Measurements from ENCODE around the gene PNO1. TPM values are rescaled to one million over a fixed set of nuclear protein-coding genes. Genes with fewer than 3 reads are reported as not detected.

PNO1 gene
- total and polyA plus RNA-seq, 4 donors = 12.5 to 14.9 (median 13.9) TPM

DNA sequence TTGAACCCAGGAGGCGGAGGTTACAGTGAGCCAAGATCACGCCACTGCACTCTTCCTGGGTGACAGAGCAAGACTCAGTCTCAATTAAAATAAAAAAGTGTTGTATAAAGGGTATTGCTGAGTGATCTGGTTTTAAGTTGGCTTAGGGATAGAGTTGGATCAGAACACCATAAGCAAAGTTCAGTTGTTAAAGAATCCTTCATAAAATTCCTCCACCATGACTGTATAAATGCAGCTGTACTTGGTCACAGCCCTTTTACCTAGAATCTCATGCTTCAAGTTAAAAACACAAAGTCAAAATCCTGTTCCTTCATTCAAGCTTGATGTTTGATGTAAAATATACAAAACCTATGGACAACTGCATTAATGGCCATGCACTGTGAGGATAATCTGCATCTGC lies 33.4 kb upstream of the PNO1 start:
- WGBS (ENCODE audit: insufficient coverage) = 89% methylated on average over 1 of the region's 2 CpGs

DNA sequence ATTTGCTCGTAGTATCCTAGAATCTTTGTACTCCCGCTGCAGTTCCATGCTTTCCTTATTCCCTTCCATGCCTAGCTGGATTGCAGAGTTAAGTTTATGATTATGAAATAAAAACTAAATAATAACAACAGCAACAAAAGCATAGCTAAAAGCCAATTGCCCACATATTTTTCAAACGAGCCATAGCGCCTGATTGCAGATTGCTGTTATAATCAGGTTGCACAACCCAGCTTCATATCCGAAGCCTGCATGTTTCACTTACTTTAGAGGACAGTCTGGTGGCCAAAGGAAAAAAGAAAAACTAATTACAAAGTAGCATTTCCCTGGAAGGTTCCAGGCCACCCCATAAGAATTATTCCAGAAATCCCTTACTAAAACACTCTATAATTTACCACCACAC lies 31.9 kb upstream of the PNO1 start:
- DNase-seq (ENCODE audit: low read depth in 4 of 6, low spot score in 6 of 6) = no peak
- H3K27ac ChIP-seq (ENCODE audit: low read depth, low read length) = no peak overlapping the region
- 86% methylated on average over 2 of the region's 5 CpGs for WGBS (ENCODE audit: insufficient coverage)
- no peaks in the 10 kb centered on the region for H3K4me1 ChIP-seq (ENCODE audit: control insufficient read depth, insufficient read depth, low read length)
- H3K4me3 ChIP-seq (ENCODE audit: low read depth, low read length) = no peak overlapping the region
- H3K27me3 ChIP-seq (ENCODE audit: control insufficient read depth, insufficient read depth, low read length) = no peaks in the 10 kb centered on the region
- H3K36me3 ChIP-seq (ENCODE audit: control insufficient read depth, insufficient read depth, low read length) = peaks cover 4% of the 10 kb centered on the region
- peaks cover 1% of the 10 kb centered on the region for H3K9me3 ChIP-seq (ENCODE audit: control insufficient read depth, insufficient read depth, low read length)

More for the DNA sequence above, 33.4 kb upstream of the PNO1 start:
- H3K36me3 ChIP-seq (ENCODE audit: control insufficient read depth, insufficient read depth, low read length) = no peaks in the 10 kb centered on the region
- no peak for DNase-seq (ENCODE audit: low read depth in 4 of 6, low spot score in 6 of 6)
- no peak overlapping the region for H3K4me3 ChIP-seq (ENCODE audit: low read depth, low read length)
- no peaks in the 10 kb centered on the region for H3K4me1 ChIP-seq (ENCODE audit: control insufficient read depth, insufficient read depth, low read length)
- H3K27me3 ChIP-seq (ENCODE audit: control insufficient read depth, insufficient read depth, low read length) = no peaks in the 10 kb centered on the region
- no peaks in the 10 kb centered on the region for H3K9me3 ChIP-seq (ENCODE audit: control insufficient read depth, insufficient read depth, low read length)
- no peak overlapping the region for H3K27ac ChIP-seq (ENCODE audit: low read depth, low read length)

DNA sequence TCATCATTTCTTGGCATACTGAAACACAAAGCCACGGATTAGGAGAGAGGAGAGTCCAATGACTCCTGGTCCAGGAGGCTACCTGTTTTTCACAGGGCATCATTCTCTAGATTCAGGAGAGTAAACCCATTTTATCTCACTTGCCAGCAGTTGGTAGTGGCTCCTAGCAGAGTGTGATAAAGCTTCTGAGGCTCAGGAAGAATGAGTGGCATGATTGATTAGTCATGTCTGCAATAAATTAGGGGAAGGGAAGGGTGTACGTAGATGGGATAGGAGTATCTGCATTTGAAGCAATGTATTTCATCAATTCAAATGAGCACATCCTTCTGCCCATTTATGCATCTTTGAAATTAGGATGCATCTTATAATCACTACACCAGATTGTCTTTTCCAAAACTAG lies 31.1 kb upstream of the PNO1 start:
- Histone ChIP-seq H3K4me1 (ENCODE audit: control insufficient read depth, insufficient read depth, low read length) (no peaks in the 10 kb centered on the region), H3K9me3 (ENCODE audit: control insufficient read depth, insufficient read depth, low read length) (peaks cover 1% of the 10 kb centered on the region), H3K36me3 (ENCODE audit: control insufficient read depth, insufficient read depth, low read length) (peaks cover 5% of the 10 kb centered on the region), H3K4me3 (ENCODE audit: low read depth, low read length) (no peak overlapping the region), H3K27ac (ENCODE audit: low read depth, low read length) (no peak overlapping the region), H3K27me3 (ENCODE audit: control insufficient read depth, insufficient read depth, low read length) (no peaks in the 10 kb centered on the region)
- no CpG with 5 or more reads among the region's 2 CpGs for WGBS (ENCODE audit: insufficient coverage)
- DNase-seq (ENCODE audit: low read depth in 4 of 6, low spot score in 6 of 6) = no peak

DNA sequence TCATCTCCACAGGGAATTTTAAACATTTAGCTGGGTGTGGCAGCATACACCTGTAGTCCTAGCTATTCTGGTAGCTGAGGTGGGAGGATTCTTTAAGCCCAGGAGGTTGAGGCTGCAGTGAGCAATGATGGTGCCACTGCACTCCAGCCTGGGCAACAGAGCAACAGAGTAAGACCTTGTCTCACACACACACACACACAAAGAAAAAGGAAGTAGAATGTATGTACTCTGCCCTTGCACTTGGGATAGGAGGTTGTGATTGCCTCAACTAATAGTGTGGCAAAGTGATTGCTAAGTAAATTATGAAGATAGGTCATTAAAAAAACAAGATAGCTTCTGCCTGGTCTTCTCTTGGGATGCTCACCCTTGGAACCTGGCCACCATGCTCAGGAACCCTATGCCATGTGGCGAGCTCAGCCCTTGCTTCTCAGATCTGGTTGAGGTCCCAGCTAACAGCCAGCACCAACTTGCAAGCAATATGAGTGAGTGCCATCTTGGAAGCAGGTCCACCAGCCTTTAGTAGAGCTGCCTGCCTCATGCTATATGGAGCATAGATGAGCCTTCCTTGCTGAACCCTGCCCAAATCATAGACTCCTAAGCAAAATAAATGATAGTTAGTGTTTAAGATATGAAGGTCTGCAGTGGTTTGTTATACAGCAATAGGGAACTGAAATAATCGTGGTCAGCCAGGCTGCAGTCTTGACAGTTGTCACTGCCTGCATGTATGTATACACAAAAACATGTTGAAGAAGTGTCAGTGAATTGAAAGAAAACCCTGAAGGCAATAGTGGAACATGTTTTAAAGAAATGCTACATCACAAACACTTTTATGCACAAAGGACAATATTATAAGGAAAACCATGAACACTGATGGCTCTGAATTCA lies 30.1 kb upstream of the PNO1 start:
- Histone ChIP-seq H3K27ac (ENCODE audit: low read depth, low read length) (no peak overlapping the region), H3K4me3 (ENCODE audit: low read depth, low read length) (no peak overlapping the region), H3K27me3 (ENCODE audit: control insufficient read depth, insufficient read depth, low read length) (no peaks in the 10 kb centered on the region), H3K36me3 (ENCODE audit: control insufficient read depth, insufficient read depth, low read length) (peaks cover 5% of the 10 kb centered on the region), H3K9me3 (ENCODE audit: control insufficient read depth, insufficient read depth, low read length) (peaks cover 1% of the 10 kb centered on the region), H3K4me1 (ENCODE audit: control insufficient read depth, insufficient read depth, low read length) (no peaks in the 10 kb centered on the region)
- 56% methylated on average over 2 of the region's 2 CpGs for WGBS (ENCODE audit: insufficient coverage)
- DNase-seq (ENCODE audit: low read depth in 4 of 6, low spot score in 6 of 6) = no peak

DNA sequence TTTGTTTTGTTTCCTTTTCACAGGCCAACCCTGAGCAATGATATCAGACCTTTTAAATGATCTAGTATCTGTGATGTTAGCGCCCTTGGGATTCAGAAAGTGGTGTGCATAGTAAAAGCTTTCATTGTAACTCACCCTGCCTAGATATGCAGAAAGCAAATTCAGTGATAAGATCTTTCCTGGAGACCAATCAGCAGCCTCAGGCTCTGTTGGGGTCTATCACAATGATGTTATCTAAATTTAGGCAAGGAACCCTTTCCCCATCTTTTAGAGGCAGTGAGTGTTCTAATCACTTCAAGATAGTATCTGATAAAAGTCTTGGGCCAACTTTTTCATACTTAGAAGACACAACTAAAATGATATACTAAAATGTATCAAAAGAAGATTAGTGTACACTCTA lies 23.6 kb upstream of the PNO1 start:
- H3K27me3 ChIP-seq (ENCODE audit: control insufficient read depth, insufficient read depth, low read length) = no peaks in the 10 kb centered on the region
- no peak overlapping the region for H3K4me3 ChIP-seq (ENCODE audit: low read depth, low read length)
- H3K27ac ChIP-seq (ENCODE audit: low read depth, low read length) = no peak overlapping the region
- no peak for DNase-seq (ENCODE audit: low read depth in 4 of 6, low spot score in 6 of 6)
- WGBS (ENCODE audit: insufficient coverage) = no CpG with 5 or more reads among the region's 1 CpG
- no peaks in the 10 kb centered on the region for H3K4me1 ChIP-seq (ENCODE audit: control insufficient read depth, insufficient read depth, low read length)
- H3K36me3 ChIP-seq (ENCODE audit: control insufficient read depth, insufficient read depth, low read length) = peaks cover 18% of the 10 kb centered on the region
- peaks cover 1% of the 10 kb centered on the region for H3K9me3 ChIP-seq (ENCODE audit: control insufficient read depth, insufficient read depth, low read length)

DNA sequence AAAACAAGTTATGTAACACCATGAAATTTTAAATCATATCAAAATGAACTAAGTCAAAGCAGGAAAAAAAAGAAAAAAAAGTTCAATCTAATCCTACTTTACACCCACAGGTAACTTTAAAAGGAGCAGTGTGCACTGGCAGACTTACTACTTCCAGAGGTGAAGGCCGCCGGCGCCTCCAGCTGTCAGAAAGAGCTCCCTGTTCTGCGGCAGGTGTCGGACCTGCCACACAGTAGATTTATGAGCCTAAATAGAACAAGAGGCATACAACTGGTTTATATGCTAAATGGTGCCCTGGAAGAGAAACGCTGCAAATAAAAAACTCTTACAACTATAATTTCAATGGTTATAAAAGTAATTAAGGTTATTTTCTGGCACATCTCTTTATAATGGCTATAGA lies 23.1 kb upstream of the PNO1 start:
- no peak for DNase-seq (ENCODE audit: low read depth in 4 of 6, low spot score in 6 of 6)
- H3K27me3 ChIP-seq (ENCODE audit: control insufficient read depth, insufficient read depth, low read length) = no peaks in the 10 kb centered on the region
- H3K9me3 ChIP-seq (ENCODE audit: control insufficient read depth, insufficient read depth, low read length) = peaks cover 1% of the 10 kb centered on the region
- H3K27ac ChIP-seq (ENCODE audit: low read depth, low read length) = no peak overlapping the region
- peaks cover 18% of the 10 kb centered on the region for H3K36me3 ChIP-seq (ENCODE audit: control insufficient read depth, insufficient read depth, low read length)
- H3K4me1 ChIP-seq (ENCODE audit: control insufficient read depth, insufficient read depth, low read length) = no peaks in the 10 kb centered on the region
- no peak overlapping the region for H3K4me3 ChIP-seq (ENCODE audit: low read depth, low read length)
- 80% methylated on average over 3 of the region's 6 CpGs for WGBS (ENCODE audit: insufficient coverage)

DNA sequence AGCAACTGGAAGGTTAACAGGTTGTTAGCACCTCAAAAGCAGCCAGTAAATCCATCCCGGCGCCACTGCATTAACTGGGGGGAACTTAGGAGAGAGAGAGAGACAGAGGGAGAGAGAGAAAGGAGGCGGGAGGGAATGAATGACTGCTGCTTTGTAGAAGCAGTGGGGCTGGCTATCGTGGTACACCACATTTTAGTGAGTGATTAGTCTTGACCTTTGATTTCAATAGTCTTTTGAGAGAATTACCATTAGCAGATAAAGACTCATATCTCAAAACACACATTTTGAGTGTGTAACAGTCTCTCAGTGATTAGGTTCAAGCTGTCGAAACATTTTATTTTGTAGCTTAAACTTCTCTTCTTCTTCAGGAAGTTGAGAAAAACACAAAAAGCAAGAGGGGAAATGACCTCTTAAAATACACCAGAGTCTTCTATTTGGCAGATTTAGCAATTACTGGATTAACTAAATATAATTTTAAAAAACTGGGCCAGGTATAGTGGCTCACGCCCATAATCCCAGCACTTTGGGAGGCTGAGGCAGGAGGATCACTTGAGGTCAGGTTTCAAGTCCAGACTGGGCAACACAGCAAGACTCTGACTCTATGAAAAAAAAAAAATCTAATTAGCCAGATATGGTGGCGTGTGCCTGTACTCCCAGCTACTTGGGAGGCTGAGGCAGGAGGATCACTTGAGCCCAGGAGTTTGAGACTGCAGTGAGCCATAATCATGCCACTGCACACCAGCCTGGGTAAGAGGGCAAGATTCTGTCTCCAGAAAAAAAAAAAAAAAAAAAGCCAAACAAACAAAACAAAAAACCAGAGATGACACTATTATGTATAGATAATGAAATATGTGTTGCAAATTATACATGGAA lies 22.0 kb upstream of the PNO1 start:
- WGBS (ENCODE audit: insufficient coverage) = 100% methylated on average over 2 of the region's 7 CpGs
- H3K4me3 ChIP-seq (ENCODE audit: low read depth, low read length) = no peak overlapping the region

DNA sequence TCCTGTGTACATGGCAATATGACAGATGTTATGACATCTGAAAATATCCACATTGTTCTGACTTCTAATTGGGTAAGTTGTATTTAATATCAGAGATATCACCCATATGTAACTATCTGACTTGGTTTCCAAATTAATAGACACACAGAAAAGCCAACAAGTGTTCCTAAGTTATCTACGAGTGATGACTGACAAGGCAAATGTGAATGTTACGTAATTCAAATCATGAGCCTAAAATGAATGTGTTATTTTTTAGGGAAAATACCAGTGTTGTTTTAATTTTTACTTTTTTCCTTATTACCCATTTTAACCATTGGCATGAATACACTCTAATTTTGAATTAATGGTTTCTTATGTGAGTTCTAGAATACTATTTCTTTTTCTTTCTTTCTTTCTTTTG lies 15.8 kb upstream of the PNO1 start:
- Histone ChIP-seq H3K9me3 (ENCODE audit: control insufficient read depth, insufficient read depth, low read length) (no peaks in the 10 kb centered on the region), H3K4me1 (ENCODE audit: control insufficient read depth, insufficient read depth, low read length) (no peaks in the 10 kb centered on the region), H3K4me3 (ENCODE audit: low read depth, low read length) (no peak overlapping the region), H3K27me3 (ENCODE audit: control insufficient read depth, insufficient read depth, low read length) (no peaks in the 10 kb centered on the region), H3K27ac (ENCODE audit: low read depth, low read length) (no peak overlapping the region), H3K36me3 (ENCODE audit: control insufficient read depth, insufficient read depth, low read length) (no peaks in the 10 kb centered on the region)
- no CpG with 5 or more reads among the region's 2 CpGs for WGBS (ENCODE audit: insufficient coverage)
- no peak for DNase-seq (ENCODE audit: low read depth in 4 of 6, low spot score in 6 of 6)

More for the DNA sequence above, 22.0 kb upstream of the PNO1 start:
- no peak overlapping the region for H3K27ac ChIP-seq (ENCODE audit: low read depth, low read length)
- peaks cover 16% of the 10 kb centered on the region for H3K36me3 ChIP-seq (ENCODE audit: control insufficient read depth, insufficient read depth, low read length)
- H3K9me3 ChIP-seq (ENCODE audit: control insufficient read depth, insufficient read depth, low read length) = no peaks in the 10 kb centered on the region
- no peak for DNase-seq (ENCODE audit: low read depth in 4 of 6, low spot score in 6 of 6)
- H3K27me3 ChIP-seq (ENCODE audit: control insufficient read depth, insufficient read depth, low read length) = no peaks in the 10 kb centered on the region
- no peaks in the 10 kb centered on the region for H3K4me1 ChIP-seq (ENCODE audit: control insufficient read depth, insufficient read depth, low read length)

DNA sequence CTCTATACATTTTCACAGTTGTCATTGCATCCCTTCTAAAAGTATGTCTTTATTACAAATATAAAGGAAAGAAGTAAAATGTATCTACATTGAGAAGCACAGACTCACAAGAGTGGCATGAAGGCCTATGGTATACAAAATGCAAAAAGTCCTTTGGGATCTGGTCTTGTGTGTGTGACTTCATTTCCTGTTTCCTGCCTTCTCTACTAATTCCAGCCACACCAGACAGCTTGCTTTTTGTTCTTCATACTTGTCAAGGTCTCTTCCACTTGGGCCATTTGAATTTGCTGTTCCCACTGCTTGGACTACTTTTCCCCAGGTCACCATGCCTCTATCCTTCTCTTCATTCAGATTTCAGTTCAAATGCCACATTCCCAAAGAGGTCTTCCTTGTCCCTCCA lies 6.7 kb upstream of the PNO1 start:
- no peak for DNase-seq (ENCODE audit: low read depth in 4 of 6, low spot score in 6 of 6)
- H3K27ac ChIP-seq (ENCODE audit: low read depth, low read length) = no peak overlapping the region
- H3K27me3 ChIP-seq (ENCODE audit: control insufficient read depth, insufficient read depth, low read length) = no peaks in the 10 kb centered on the region
- H3K36me3 ChIP-seq (ENCODE audit: control insufficient read depth, insufficient read depth, low read length) = no peaks in the 10 kb centered on the region
- no peak overlapping the region for H3K4me3 ChIP-seq (ENCODE audit: low read depth, low read length)
- H3K9me3 ChIP-seq (ENCODE audit: control insufficient read depth, insufficient read depth, low read length) = no peaks in the 10 kb centered on the region
- H3K4me1 ChIP-seq (ENCODE audit: control insufficient read depth, insufficient read depth, low read length) = no peaks in the 10 kb centered on the region

Data from spinal cord (tissue), 10 donors.